SW 1271 (cell line): ENCODE results near the gene C10orf105.

Experiments
- DNase-seq, 2 experiments: peaks; one replicate each; lab custom pipeline; 2025; lab: John Stamatoyannopoulos, UW

C10orf105 gene

GRCh38 chr10:71716426-71716825 is 3.2 kb downstream of the C10orf105 start:
- no peak for DNase-seq

- no peak for DNase-seq
These were observed 3.7 kb downstream of the C10orf105 start for GRCh38 chr10:71715860-71716259.

GRCh38 chr10:71715026-71715425 is 4.6 kb downstream of the C10orf105 start:
- DNase-seq: no peak

GRCh38 chr10:71714592-71714991 is 5.0 kb downstream of the C10orf105 start:
- no peak for DNase-seq

- DNase-seq: no peak
These were observed 5.6 kb downstream of the C10orf105 start for GRCh38 chr10:71714031-71714410.

- no peak for DNase-seq
These were observed 6.2 kb downstream of the C10orf105 start for GRCh38 chr10:71713135-71714030.

- DNase-seq: no peak
These were observed 6.9 kb downstream of the C10orf105 start for GRCh38 chr10:71712572-71713134.

- no peak for DNase-seq
These were observed 7.4 kb downstream of the C10orf105 start for GRCh38 chr10:71712170-71712569.

- DNase-seq: no peak
These were observed 8.4 kb downstream of the C10orf105 start for GRCh38 chr10:71711052-71711623.

- no peak for DNase-seq
These were observed 9.1 kb downstream of the C10orf105 start for GRCh38 chr10:71710519-71710918.

- DNase-seq: no peak
These were observed 10.4 kb downstream of the C10orf105 start for GRCh38 chr10:71708897-71709882.

GRCh38 chr10:71708301-71708703 is 11.3 kb downstream of the C10orf105 start:
- no peak for DNase-seq

- DNase-seq: no peak
These were observed 12.3 kb downstream of the C10orf105 start for GRCh38 chr10:71707240-71707789.

GRCh38 chr10:71706216-71707121 is 13.1 kb downstream of the C10orf105 start:
- no peak for DNase-seq

- DNase-seq: no peak
These were observed 14.0 kb downstream of the C10orf105 start for GRCh38 chr10:71705582-71705981.

GRCh38 chr10:71704816-71705215 is 14.8 kb downstream of the C10orf105 start:
- no peak for DNase-seq

GRCh38 chr10:71703577-71703976 is 16.0 kb downstream of the C10orf105 start:
- DNase-seq: no peak

- DNase-seq: no peak
These were observed 18.0 kb downstream of the C10orf105 start for GRCh38 chr10:71701496-71702132.

GRCh38 chr10:71700731-71701368 is 18.7 kb downstream of the C10orf105 start:
- DNase-seq: no peak

- DNase-seq: no peak
These were observed 20.8 kb downstream of the C10orf105 start for GRCh38 chr10:71698737-71699136.
